HEK293 (cell line): ENCODE measurements around the gene GPRASP2.

Source experiments
- CTCF ChIA-PET: fragments of 350-600 bp; formaldehyde crosslinking; extraction: SDS; loops from one replicate; lab custom pipeline; 2021; ENCODE audit warnings: antibody characterized with exemption; lab: Yijun Ruan, JAX
- POLR2A ChIA-PET: fragments of 300-600 bp; formaldehyde crosslinking; extraction: SDS; loops from one replicate; lab custom pipeline; 2020; ENCODE audit warnings: antibody characterized with exemption, inconsistent platforms; lab: Yijun Ruan, JAX
- H3K27ac ChIP-seq: fragments of 200-500 bp; sonication (Bioruptor generic); 2 replicates; pipeline ENCODE4 v1.5.1; 2014; ENCODE audit warnings: low read depth, low read length, control low read depth, inconsistent platforms; ENCODE audit errors: extremely low read depth
- H3K36me3 ChIP-seq, 2 experiments: fragments of 200-500 bp in 1 of 2; sonication (Bioruptor generic) in 1 of 2; 1 replicate in 1 of 2; 2 replicates in 1 of 2; pipeline ENCODE4 v1.5.1; 2014 to 2017; ENCODE audit warnings: inconsistent platforms in 2 of 2, low read length in 2 of 2; ENCODE audit not compliant: control insufficient read depth in 2 of 2, insufficient read depth in 1 of 2
- H3K4me1 ChIP-seq: fragments of 200-500 bp; sonication (Bioruptor generic); 2 replicates; pipeline ENCODE4 v1.5.1; 2014; ENCODE audit warnings: mild to moderate bottlenecking, low read length, inconsistent platforms; ENCODE audit not compliant: control insufficient read depth, insufficient read depth
- H3K4me3 ChIP-seq: 2 replicates; pipeline ENCODE4 v1.5.1; 2011; ENCODE audit warnings: low read depth, mild to moderate bottlenecking, control low read depth, low read length, moderate library complexity
- H3K9me3 ChIP-seq: fragments of 200-500 bp; sonication (Bioruptor generic); 2 replicates; pipeline ENCODE4 v1.5.1; 2014; ENCODE audit warnings: low read depth, low read length, inconsistent platforms; ENCODE audit not compliant: control insufficient read depth, insufficient read depth
- GLI4 ChIP-seq: fragments of 450-650 bp; formaldehyde crosslinking; IDR thresholded peaks from 2 replicates; pipeline ENCODE4 v1.5.1; 2016; ENCODE audit warnings: missing biosample characterization, missing genetic modification characterization
- HOXD13 ChIP-seq: sonication (generic); formaldehyde crosslinking; IDR thresholded peaks from 2 replicates; pipeline ENCODE4 v1.8.0; 2022; ENCODE audit warnings: missing genetic modification reagents, borderline replicate concordance
- KLF17 ChIP-seq: fragments of 450-650 bp; formaldehyde crosslinking; IDR thresholded peaks from 2 replicates; pipeline ENCODE4 v1.5.1; 2016; ENCODE audit warnings: missing biosample characterization, missing genetic modification characterization
- RBAK ChIP-seq: fragments of 450-650 bp; formaldehyde crosslinking; IDR thresholded peaks from 2 replicates; pipeline ENCODE4 v1.5.1; 2016; ENCODE audit warnings: missing biosample characterization, missing genetic modification characterization
- REPIN1 ChIP-seq: fragments of 450-650 bp; formaldehyde crosslinking; IDR thresholded peaks from 2 replicates; pipeline ENCODE4 v1.5.1; 2017; ENCODE audit warnings: missing biosample characterization, missing genetic modification characterization, low read depth
- ZBTB11 ChIP-seq: fragments of 450-650 bp; formaldehyde crosslinking; conservative IDR thresholded peaks from 2 replicates; pipeline ENCODE4 v1.5.1; 2016; ENCODE audit warnings: low read depth, missing biosample characterization, missing genetic modification characterization
- ZBTB6 ChIP-seq: fragments of 450-650 bp; formaldehyde crosslinking; IDR thresholded peaks from 2 replicates; pipeline ENCODE4 v1.5.1; 2017; ENCODE audit warnings: missing biosample characterization, missing genetic modification characterization
- ZNF157 ChIP-seq: fragments of 450-650 bp; formaldehyde crosslinking; IDR thresholded peaks from 2 replicates; pipeline ENCODE4 v1.5.1; 2016; ENCODE audit warnings: missing biosample characterization, missing genetic modification characterization
- ZNF211 ChIP-seq: fragments of 450-650 bp; formaldehyde crosslinking; IDR thresholded peaks from 2 replicates; pipeline ENCODE4 v1.5.1; 2016; ENCODE audit warnings: low read depth, missing biosample characterization, missing genetic modification characterization
- ZNF23 ChIP-seq: fragments of 450-650 bp; formaldehyde crosslinking; IDR thresholded peaks from 2 replicates; pipeline ENCODE4 v1.5.1; 2016; ENCODE audit warnings: missing biosample characterization, missing genetic modification characterization, borderline replicate concordance
- ZNF280D ChIP-seq: fragments of 450-650 bp; formaldehyde crosslinking; IDR thresholded peaks from 2 replicates; pipeline ENCODE4 v1.5.1; 2016; ENCODE audit warnings: missing biosample characterization, missing genetic modification characterization
- ZNF404 ChIP-seq: fragments of 450-650 bp; formaldehyde crosslinking; IDR thresholded peaks from 2 replicates; pipeline ENCODE4 v1.5.1; 2017; ENCODE audit warnings: missing biosample characterization, missing genetic modification characterization
- ZNF416 ChIP-seq: fragments of 450-650 bp; formaldehyde crosslinking; IDR thresholded peaks from 2 replicates; pipeline ENCODE4 v1.5.1; 2016; ENCODE audit warnings: missing biosample characterization, missing genetic modification characterization
- ZNF513 ChIP-seq: fragments of 450-650 bp; IDR thresholded peaks from 2 replicates; pipeline ENCODE4 v1.5.1; 2018; ENCODE audit warnings: missing biosample characterization, missing genetic modification characterization
- ZNF549 ChIP-seq: fragments of 450-650 bp; IDR thresholded peaks from 2 replicates; pipeline ENCODE4 v1.5.1; 2018; ENCODE audit warnings: missing biosample characterization, missing genetic modification characterization, mild to moderate bottlenecking, inconsistent platforms, moderate library complexity
- ZNF600 ChIP-seq: fragments of 450-650 bp; formaldehyde crosslinking; IDR thresholded peaks from 2 replicates; pipeline ENCODE4 v1.5.1; 2016; ENCODE audit warnings: missing biosample characterization, missing genetic modification characterization
- ZNF624 ChIP-seq: fragments of 450-650 bp; formaldehyde crosslinking; IDR thresholded peaks from 2 replicates; pipeline ENCODE4 v1.5.1; 2017; ENCODE audit warnings: missing biosample characterization, missing genetic modification characterization
- ZNF654 ChIP-seq: fragments of 450-650 bp; formaldehyde crosslinking; IDR thresholded peaks from 2 replicates; pipeline ENCODE4 v1.5.1; 2016; ENCODE audit warnings: low read depth, missing biosample characterization, missing genetic modification characterization
- ZSCAN23 ChIP-seq: fragments of 450-650 bp; formaldehyde crosslinking; IDR thresholded peaks from 2 replicates; pipeline ENCODE4 v1.5.1; 2016; ENCODE audit warnings: missing biosample characterization, missing genetic modification characterization

GPRASP2 gene

GRCh38 chrX:102765217-102765616, 53.0 kb downstream of the GPRASP2 start:
- ChIA-PET POLR2A (no interaction called here), CTCF (no interaction called here)

GRCh38 chrX:102765809-102766208, 53.6 kb downstream of the GPRASP2 start:
- no peak for TF ChIP-seq GLI4 (tag by site-specific recombination)
- TF ChIP-seq ZNF654 (tag by site-specific recombination) = no peak
- TF ChIP-seq ZNF624 = no peak
- no peak for TF ChIP-seq ZSCAN23 (tag by site-specific recombination)
- no peak for TF ChIP-seq HOXD13
- TF ChIP-seq ZNF23 (tag by site-specific recombination) = no peak
- no peak for TF ChIP-seq RBAK (tag by site-specific recombination)
- TF ChIP-seq ZNF280D (tag by site-specific recombination) = no peak
- no peak for TF ChIP-seq ZNF157 (tag by site-specific recombination)
- no peak for TF ChIP-seq ZNF416 (tag by site-specific recombination)
- TF ChIP-seq ZNF549 = no peak
- no peak for TF ChIP-seq ZBTB11 (tag by site-specific recombination)
- TF ChIP-seq ZNF513 (tag by site-specific recombination) = no peak
- TF ChIP-seq KLF17 (tag by site-specific recombination) = no peak
- H3K9me3 ChIP-seq = no peaks in the 10 kb centered on the region
- H3K4me1 ChIP-seq = no peaks in the 10 kb centered on the region
- ChIA-PET POLR2A (no interaction called here), CTCF (no interaction called here)
- no peaks in the 10 kb centered on the region for H3K36me3 ChIP-seq
- H3K4me3 ChIP-seq = no peak overlapping the region
- no peak overlapping the region for H3K27ac ChIP-seq

More at GRCh38 chrX:102765217-102765616, 53.0 kb downstream of the GPRASP2 start:
- Histone ChIP-seq H3K4me3 (no peak overlapping the region), H3K4me1 (no peaks in the 10 kb centered on the region), H3K27ac (no peak overlapping the region), H3K36me3 (no peaks in the 10 kb centered on the region), H3K9me3 (no peaks in the 10 kb centered on the region)
- TF ChIP-seq REPIN1 (tag by site-specific recombination) (no peak), ZNF211 (tag by site-specific recombination) (no peak), ZNF600 (tag by site-specific recombination) (no peak), ZBTB6 (tag by site-specific recombination) (no peak), ZNF404 (tag by site-specific recombination) (no peak)
